ENCODE results near the gene ST3GAL4.

Gene ST3GAL4

GRCh38 chr11:126444072-126444471, 88.6 kb downstream of the ST3GAL4 start:
- H3K27ac ChIP-seq, result no peak overlapping the region
- no peak for TF ChIP-seq ZFX (IDR thresholded peaks at IDR 0.05; ENCODE audit: borderline replicate concordance)
- no peak for TF ChIP-seq CTCF (IDR thresholded peaks at IDR 0.05)

- TF ChIP-seq ZFX (IDR thresholded peaks at IDR 0.05; ENCODE audit: borderline replicate concordance) (no peak), CTCF (IDR thresholded peaks at IDR 0.05) (no peak)
- no peak overlapping the region for H3K27ac ChIP-seq
Observed at GRCh38 chr11:126446581-126446980, 91.1 kb downstream of the ST3GAL4 start.

GRCh38 chr11:126450198-126450597, 94.7 kb downstream of the ST3GAL4 start:
- H3K27ac ChIP-seq, result no peak overlapping the region
- TF ChIP-seq ZFX (IDR thresholded peaks at IDR 0.05; ENCODE audit: borderline replicate concordance), result no peak

- H3K27ac ChIP-seq, result no peak overlapping the region
- TF ChIP-seq ZFX (IDR thresholded peaks at IDR 0.05; ENCODE audit: borderline replicate concordance) (no peak), CTCF (IDR thresholded peaks at IDR 0.05) (no peak)
Observed at GRCh38 chr11:126450806-126451205, 95.3 kb downstream of the ST3GAL4 start.

- no peak overlapping the region for H3K27ac ChIP-seq
- TF ChIP-seq CTCF (IDR thresholded peaks at IDR 0.05), result no peak
- TF ChIP-seq ZFX (IDR thresholded peaks at IDR 0.05; ENCODE audit: borderline replicate concordance), result no peak
Observed at GRCh38 chr11:126451211-126451802, 95.8 kb downstream of the ST3GAL4 start.

- no peak for TF ChIP-seq ZFX (IDR thresholded peaks at IDR 0.05; ENCODE audit: borderline replicate concordance)
- no peak for TF ChIP-seq CTCF (IDR thresholded peaks at IDR 0.05)
Observed at GRCh38 chr11:126452241-126453101, 97.0 kb downstream of the ST3GAL4 start.

GRCh38 chr11:126456089-126456488, 100.6 kb downstream of the ST3GAL4 start:
- TF ChIP-seq ZFX (IDR thresholded peaks at IDR 0.05; ENCODE audit: borderline replicate concordance) (no peak), CTCF (IDR thresholded peaks at IDR 0.05) (no peak)
- no peak overlapping the region for H3K27ac ChIP-seq

More at GRCh38 chr11:126452241-126453101, 97.0 kb downstream of the ST3GAL4 start:
- H3K27ac ChIP-seq, result no peak overlapping the region

Measured in 22Rv1 (cell line).